T-helper 9 cell (primary cell): ENCODE measurements around the gene ZNF319.

Experiments used
- DNase-seq: peaks from one replicate; pipeline ENCODE4 v3.0.0-alpha.2; 2020

ZNF319 gene

GRCh38 chr16:57951204-57951960 lies 49.1 kb downstream of the ZNF319 start:
- DNase-seq = no peak

GRCh38 chr16:57950382-57950781 lies 50.1 kb downstream of the ZNF319 start:
- no peak for DNase-seq

DNA sequence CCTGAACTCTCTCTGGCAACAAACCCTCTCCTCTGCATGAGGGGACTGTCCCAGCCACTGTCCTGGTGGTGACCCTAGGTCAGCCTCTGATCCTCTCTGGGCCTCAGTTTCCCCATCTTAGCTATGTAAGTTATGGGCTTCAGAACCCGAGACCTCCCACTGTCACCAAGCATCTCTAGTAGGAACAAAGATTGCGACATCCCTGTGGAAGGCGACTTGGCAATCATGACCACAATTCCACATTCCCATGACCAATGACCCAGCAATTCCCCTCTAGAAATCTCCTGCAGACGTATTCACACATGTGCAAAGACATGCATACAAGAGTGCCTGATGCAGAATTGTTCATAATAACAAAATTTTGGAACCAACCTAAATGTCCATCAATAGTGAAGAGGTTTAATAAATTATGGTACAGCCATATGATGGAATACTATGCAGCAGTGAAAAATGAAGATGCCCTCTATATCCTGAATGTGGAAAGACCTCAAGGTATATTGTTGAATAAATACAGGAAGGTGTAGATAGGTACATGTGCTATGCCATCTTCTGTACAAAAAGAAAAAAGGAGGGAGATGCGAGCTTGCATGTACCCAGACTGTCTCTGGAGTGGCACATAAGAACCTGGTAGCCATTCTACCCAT lies 50.8 kb downstream of the ZNF319 start:
- no peak for DNase-seq

- DNase-seq = no peak
These were observed 51.5 kb downstream of the ZNF319 start for GRCh38 chr16:57949013-57949412.

GRCh38 chr16:57948027-57948426 lies 52.4 kb downstream of the ZNF319 start:
- no peak for DNase-seq

- DNase-seq = no peak
These were observed 53.2 kb downstream of the ZNF319 start for GRCh38 chr16:57947261-57947660.

DNA sequence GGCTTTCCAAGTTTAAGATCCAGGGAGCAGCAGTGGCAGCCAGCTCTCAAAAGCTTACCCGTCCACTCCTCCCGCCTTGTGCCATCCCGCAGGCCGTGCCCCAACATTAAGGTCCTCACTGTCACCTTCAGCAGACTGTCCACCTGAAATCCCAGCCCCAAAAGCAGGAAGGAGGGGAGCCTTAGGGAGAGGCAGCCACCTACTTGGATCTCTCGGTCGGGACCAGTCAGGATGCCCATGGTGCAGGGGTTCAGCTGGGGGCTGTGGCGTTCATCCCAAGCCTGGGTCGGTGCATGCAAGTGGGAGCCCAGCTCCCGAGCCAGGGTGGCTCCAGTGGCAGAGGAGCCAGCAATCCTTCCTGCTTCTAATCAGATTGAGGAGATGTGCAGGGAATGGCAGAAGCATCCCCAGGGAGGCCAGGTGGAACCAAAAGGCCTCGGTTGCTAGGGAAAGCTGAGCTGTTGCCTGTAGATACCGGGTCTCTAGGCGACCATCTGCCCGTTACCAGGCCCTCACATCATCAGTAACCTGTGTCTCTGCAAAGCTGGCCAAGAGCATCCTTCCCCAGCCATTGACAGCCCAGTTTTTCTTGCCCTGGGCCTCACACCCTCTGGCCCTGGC lies 54.2 kb downstream of the ZNF319 start:
- DNase-seq = no peak

- no peak for DNase-seq
These were observed 54.7 kb downstream of the ZNF319 start for GRCh38 chr16:57945740-57946138.

DNA sequence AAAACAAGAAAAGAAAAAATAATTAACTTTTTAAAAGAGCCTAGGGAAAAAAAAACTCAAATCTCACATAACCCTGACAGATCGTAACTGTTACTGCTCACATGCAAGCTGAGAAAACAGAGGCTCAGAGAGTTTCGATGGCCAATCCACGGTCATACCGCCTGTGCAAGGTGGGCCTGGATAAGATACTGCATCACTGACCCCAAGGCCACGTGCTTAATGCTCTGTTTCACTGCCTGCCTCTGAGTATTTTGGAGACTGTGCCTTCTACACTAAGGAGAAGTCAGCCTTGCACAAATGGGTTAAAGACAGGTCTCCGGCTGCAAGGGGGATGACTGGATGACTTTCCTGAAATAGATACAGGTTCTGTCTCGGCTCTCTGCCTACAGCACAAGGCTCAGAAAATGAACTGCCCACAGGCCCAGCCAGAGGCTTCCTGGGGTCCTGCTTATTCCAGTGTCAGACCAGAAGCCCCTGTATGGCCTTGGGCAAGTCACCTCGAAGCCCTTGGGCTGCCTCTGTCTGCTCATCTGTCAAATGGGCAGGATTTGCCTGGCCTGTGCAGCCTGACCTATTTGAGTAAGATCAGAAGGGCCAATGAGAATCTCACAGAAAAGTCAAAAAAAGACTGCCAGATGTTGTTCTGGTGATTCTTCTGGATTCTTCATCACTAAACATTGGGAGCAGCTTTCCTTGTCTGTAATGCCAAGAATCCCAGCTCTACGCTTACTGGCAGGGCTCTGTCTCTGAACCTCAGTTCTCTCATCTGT lies 55.3 kb downstream of the ZNF319 start:
- no peak for DNase-seq
